Measurements from ENCODE around the gene AACS. TPM values are rescaled to one million over a fixed set of nuclear protein-coding genes. Genes with fewer than 3 reads are reported as not detected.
"Not testable (repeated sequence)": the region's sequence is repeated elsewhere in the genome, so short reads cannot be mapped to it uniquely, and the experiment has no call there.

Gene AACS
- total RNA-seq, 1 experiment from 2014 or later, result 46.8 TPM

DNA sequence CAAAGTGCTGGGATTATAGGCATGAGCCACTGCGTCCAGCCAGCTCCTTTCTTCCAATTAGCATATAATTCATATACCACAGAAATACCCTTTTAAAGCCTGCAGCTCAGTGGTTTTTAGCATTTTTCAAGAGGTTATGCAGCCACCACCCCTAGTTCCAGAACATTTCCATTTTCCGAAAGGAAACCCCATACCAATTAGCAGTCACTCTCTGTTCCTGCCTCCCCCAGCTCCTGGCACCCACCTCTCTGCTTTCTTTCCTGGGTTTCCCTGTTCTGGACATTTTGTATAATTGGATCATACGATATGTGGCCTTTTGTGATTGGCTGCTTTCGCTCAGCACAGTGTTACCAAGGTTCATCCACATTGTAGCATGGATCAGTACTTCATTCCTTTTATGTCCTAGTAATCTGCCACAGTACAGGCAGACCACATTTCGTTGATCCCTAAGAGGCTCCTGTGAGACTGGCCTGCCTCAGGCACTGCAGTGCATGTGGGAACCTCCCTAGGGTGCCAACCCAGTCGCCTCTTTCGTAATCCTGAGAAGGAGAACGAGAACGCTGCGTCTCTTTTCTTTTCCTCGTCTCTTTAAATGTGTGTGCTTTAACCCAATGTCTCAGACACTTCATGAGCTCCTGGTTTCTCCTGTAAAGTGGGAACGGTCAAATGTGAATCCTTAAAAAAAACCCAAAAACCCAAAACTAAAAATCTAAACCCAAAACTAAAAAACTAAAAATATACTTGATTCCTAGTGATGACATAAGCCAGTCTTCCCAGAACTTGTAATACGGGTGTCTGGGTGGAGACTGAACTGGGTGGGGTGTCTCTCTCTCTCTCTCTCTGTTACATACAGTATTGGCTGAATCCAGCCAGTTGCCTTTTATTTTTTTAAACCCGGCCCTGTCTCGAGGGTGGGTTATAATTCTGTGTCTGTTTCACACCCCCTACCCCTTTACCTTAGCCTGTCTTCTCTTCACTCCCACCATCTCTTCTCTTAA, 14.7 kb downstream of the AACS start:
- Histone ChIP-seq H3K36me3 (ENCODE audit: low read depth) (no peaks in the 10 kb centered on the region; the same call in 1 of the 2 replicates), H3K9me3 (ENCODE audit: insufficient read depth, low read depth) (no peaks in the 10 kb centered on the region), H3K79me2 (ENCODE audit: low read depth) (no peaks in the 10 kb centered on the region), H3F3A (ENCODE audit: insufficient read depth, low read depth) (peaks cover 17% of the 10 kb centered on the region), H2AFZ (peak overlapping the region; percentile 10; the same call in 1 of the 2 replicates), H3K27me3 (ENCODE audit: insufficient read depth, low read depth) (no peaks in the 10 kb centered on the region), H3K4me1 (replicated peaks; ENCODE audit: insufficient read depth) (peaks cover 13% of the 10 kb centered on the region), H3K4me3 (peak overlapping the region; percentile 44; the same call in 1 of the 2 replicates), H3K9me2 (ENCODE audit: insufficient read depth) (no peaks in the 10 kb centered on the region), H3K27ac (peak overlapping the region; percentile 87), H3K4me2 (peak overlapping the region; percentile 68), H4K20me1 (ENCODE audit: insufficient read depth) (no peaks in the 10 kb centered on the region)
- POLR2A ChIA-PET (ENCODE audit: unreplicated experiment), result interaction anchor here (0.6 kb wide), 1 partner anchor 165 kb away, joined by 4 read pairs; the partner anchor contains the start of gene UBC
- DNase-seq, result peak; percentile 71 to 89
- BruUV-seq (replicated peaks), result no TSS peak
- intact Hi-C loops (cut with micrococcal nuclease; ENCODE audit: unreplicated experiment), result no loop called here
- no peak for TF ChIP-seq EZH2 (IDR thresholded peaks at IDR 0.05; ENCODE audit: low read depth)
- CTCF ChIA-PET, result no interaction called here

DNA sequence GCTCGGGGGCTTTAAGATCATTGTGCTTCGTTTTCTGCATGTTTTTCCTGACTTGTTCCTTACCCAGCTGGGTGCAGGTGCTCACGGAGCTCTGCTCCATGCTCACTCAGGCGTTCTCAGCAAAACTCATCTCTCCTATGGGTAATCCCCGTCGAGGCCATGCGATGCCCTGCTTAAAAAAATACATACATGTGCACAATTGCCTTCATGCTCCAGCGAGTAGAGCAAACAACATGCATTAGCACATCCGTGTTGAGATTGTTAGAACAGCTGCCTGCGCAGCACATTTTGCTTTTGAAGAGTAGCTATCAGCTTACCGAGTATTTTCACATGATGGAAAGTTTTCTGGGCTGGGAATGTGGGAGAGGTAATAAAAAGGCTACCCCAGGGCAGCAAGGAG, 16.2 kb downstream of the AACS start:
- H3K79me2 ChIP-seq (ENCODE audit: low read depth), result no peaks in the 10 kb centered on the region
- H3K4me2 ChIP-seq, result no peak overlapping the region
- H3K27me3 ChIP-seq (ENCODE audit: insufficient read depth, low read depth), result no peaks in the 10 kb centered on the region
- H3K4me3 ChIP-seq, result no peak overlapping the region
- H2AFZ ChIP-seq, result no peak overlapping the region
- no peak overlapping the region for H3K27ac ChIP-seq
- H3K4me1 ChIP-seq (replicated peaks; ENCODE audit: insufficient read depth), result peaks cover 13% of the 10 kb centered on the region
- no peak for TF ChIP-seq EZH2 (IDR thresholded peaks at IDR 0.05; ENCODE audit: low read depth)
- TF ChIP-seq, protein P1, sequence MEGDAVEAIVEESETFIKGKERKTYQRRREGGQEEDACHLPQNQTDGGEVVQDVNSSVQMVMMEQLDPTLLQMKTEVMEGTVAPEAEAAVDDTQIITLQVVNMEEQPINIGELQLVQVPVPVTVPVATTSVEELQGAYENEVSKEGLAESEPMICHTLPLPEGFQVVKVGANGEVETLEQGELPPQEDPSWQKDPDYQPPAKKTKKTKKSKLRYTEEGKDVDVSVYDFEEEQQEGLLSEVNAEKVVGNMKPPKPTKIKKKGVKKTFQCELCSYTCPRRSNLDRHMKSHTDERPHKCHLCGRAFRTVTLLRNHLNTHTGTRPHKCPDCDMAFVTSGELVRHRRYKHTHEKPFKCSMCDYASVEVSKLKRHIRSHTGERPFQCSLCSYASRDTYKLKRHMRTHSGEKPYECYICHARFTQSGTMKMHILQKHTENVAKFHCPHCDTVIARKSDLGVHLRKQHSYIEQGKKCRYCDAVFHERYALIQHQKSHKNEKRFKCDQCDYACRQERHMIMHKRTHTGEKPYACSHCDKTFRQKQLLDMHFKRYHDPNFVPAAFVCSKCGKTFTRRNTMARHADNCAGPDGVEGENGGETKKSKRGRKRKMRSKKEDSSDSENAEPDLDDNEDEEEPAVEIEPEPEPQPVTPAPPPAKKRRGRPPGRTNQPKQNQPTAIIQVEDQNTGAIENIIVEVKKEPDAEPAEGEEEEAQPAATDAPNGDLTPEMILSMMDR (conservative IDR thresholded peaks at IDR 0.05), result no peak
- DNase-seq, result no peak
- POLR2A ChIA-PET (ENCODE audit: unreplicated experiment), result no interaction called here
- CTCF ChIA-PET, result no interaction called here
- H3K9me3 ChIP-seq (ENCODE audit: insufficient read depth, low read depth), result no peaks in the 10 kb centered on the region
- no peaks in the 10 kb centered on the region for H3K36me3 ChIP-seq (ENCODE audit: low read depth)
- peaks cover 17% of the 10 kb centered on the region for H3F3A ChIP-seq (ENCODE audit: insufficient read depth, low read depth)
- intact Hi-C loops (cut with micrococcal nuclease; ENCODE audit: unreplicated experiment), result no loop called here
- BruUV-seq (replicated peaks), result no TSS peak
- H4K20me1 ChIP-seq (ENCODE audit: insufficient read depth), result no peaks in the 10 kb centered on the region
- H3K9me2 ChIP-seq (ENCODE audit: insufficient read depth), result no peaks in the 10 kb centered on the region

DNA sequence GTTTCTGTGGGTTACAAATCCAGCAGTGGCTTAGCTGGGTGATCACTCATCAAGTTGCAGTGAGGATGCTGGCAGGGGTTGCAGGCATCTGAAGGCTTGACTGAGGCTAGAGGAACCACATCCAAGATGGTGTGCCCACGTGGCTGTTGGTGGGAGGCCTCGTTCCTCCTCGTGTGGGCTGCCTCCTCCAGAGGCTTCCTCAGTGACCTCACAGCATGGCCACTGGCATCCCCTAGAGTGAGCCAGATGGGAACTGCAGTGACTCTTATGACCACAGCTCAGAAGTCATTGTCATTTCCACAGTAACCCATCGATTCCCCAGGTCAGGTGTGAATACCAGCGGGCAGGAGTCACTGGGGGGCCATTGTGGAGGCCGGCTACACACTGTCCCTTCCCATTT, 17.8 kb downstream of the AACS start:
- DNase-seq, result no peak
- H3F3A ChIP-seq (ENCODE audit: insufficient read depth, low read depth), result peaks cover 17% of the 10 kb centered on the region
- H3K79me2 ChIP-seq (ENCODE audit: low read depth), result no peaks in the 10 kb centered on the region
- no peak overlapping the region for H3K4me3 ChIP-seq
- no peaks in the 10 kb centered on the region for H4K20me1 ChIP-seq (ENCODE audit: insufficient read depth)
- no peaks in the 10 kb centered on the region for H3K9me3 ChIP-seq (ENCODE audit: insufficient read depth, low read depth)
- H3K4me1 ChIP-seq (replicated peaks; ENCODE audit: insufficient read depth), result peaks cover 13% of the 10 kb centered on the region
- no peak overlapping the region for H2AFZ ChIP-seq
- POLR2A ChIA-PET (ENCODE audit: unreplicated experiment), result no interaction called here
- no TSS peak for BruUV-seq (replicated peaks)
- TF ChIP-seq, protein P1 (conservative IDR thresholded peaks at IDR 0.05), result no peak
- TF ChIP-seq EZH2 (IDR thresholded peaks at IDR 0.05; ENCODE audit: low read depth), result no peak
- no peak overlapping the region for H3K27ac ChIP-seq
- no peaks in the 10 kb centered on the region for H3K36me3 ChIP-seq (ENCODE audit: low read depth)
- H3K9me2 ChIP-seq (ENCODE audit: insufficient read depth), result no peaks in the 10 kb centered on the region
- H3K27me3 ChIP-seq (ENCODE audit: insufficient read depth, low read depth), result no peaks in the 10 kb centered on the region
- intact Hi-C loops (cut with micrococcal nuclease; ENCODE audit: unreplicated experiment), result no loop called here
- no peak overlapping the region for H3K4me2 ChIP-seq
- CTCF ChIA-PET, result no interaction called here

DNA sequence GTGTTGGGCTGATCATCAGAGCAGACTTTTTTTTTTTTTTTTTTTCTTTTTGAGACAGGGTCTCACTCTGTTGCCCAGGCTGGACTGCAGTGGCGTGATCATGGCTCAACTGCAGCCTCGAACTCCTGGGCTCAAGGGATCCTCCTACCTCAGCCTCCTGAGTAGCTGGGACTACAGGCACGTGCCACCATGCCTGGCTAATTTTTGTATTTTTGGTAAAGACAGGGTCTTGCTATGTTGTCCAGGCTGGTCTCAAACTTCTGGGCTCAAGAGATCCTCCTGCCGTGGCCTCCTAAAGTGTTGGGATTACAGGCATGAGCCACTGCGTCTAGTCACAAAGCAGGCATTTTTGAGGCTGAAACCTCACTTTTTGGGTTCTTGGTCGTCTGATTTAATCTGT, 23.0 kb downstream of the AACS start:
- H3K36me3 ChIP-seq (ENCODE audit: low read depth); H3F3A ChIP-seq (ENCODE audit: insufficient read depth, low read depth); H3K9me2 ChIP-seq (ENCODE audit: insufficient read depth); DNase-seq; BruUV-seq (replicated peaks); H3K9me3 ChIP-seq (ENCODE audit: insufficient read depth, low read depth); H3K4me3 ChIP-seq; H4K20me1 ChIP-seq (ENCODE audit: insufficient read depth); H3K27me3 ChIP-seq (ENCODE audit: insufficient read depth, low read depth); intact Hi-C loops (cut with micrococcal nuclease; ENCODE audit: unreplicated experiment); POLR2A ChIA-PET (ENCODE audit: unreplicated experiment); H3K27ac ChIP-seq; H2AFZ ChIP-seq; H3K79me2 ChIP-seq (ENCODE audit: low read depth); H3K4me2 ChIP-seq; CTCF ChIA-PET; H3K4me1 ChIP-seq (replicated peaks; ENCODE audit: insufficient read depth): not testable (repeated sequence)
